GM04503 (cell line): ENCODE measurements around the gene TMBIM1.
A peak's percentile ranks its signal among the peaks of the same experiment; 100 is the strongest.
"Not testable (repeated sequence)": the region's sequence is repeated elsewhere in the genome, so short reads cannot be mapped to it uniquely, and the experiment has no call there.

Experiments
- DNase-seq: peaks from one replicate; pipeline ENCODE4 v3.0.0-alpha.2; 2012; ENCODE audit warnings: low read depth

Gene TMBIM1

DNA sequence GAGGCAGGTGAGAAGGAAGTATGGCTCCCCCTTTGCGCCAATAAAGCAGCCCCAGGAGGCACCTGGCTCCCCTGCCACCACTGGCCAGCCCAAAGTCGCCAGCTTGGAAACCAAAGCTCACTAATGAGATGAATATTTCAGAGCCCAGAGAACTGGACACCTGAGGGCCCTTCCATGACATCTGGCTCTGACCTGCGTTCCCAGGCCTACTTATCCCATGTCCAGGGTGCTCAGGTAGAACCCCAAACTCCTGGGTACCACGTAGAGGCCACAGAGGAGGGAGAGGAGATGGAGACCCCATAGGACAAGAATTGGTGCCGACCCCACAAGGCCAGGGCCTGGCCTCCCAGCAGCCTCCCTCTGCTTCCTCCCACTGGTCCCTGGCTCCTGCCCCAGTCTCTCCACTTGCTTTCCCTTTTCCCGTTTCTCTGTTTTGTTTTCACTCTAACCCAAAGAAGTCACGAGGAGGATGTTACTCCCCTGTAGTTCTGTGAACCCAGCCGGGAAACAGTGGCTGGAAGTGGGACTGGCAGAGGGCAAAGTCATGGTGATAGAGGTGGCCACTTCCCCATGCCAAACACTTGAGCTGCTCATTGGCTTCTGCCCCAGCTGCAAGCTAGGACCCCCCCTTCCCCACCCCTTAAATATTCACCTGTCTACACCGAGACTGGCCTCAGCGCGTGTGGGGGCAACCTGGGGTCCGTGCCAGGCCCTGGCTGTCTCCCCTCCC, 820 bp downstream of the TMBIM1 start:
- no peak for DNase-seq

- no peak for DNase-seq
These were observed 1.7 kb downstream of the TMBIM1 start for GRCh38 chr2:218290316-218291261.

- DNase-seq: peak; percentile 25
These were observed 2.5 kb downstream of the TMBIM1 start for GRCh38 chr2:218289639-218290315.

GRCh38 chr2:218286570-218287459, 5.5 kb downstream of the TMBIM1 start:
- DNase-seq: peak; percentile 89

GRCh38 chr2:218285604-218286003, 6.7 kb downstream of the TMBIM1 start:
- DNase-seq: peak; percentile 49

- peak; percentile 42 for DNase-seq
These were observed 8.0 kb downstream of the TMBIM1 start for GRCh38 chr2:218284106-218284811.

- DNase-seq: no peak
These were observed 9.9 kb downstream of the TMBIM1 start for GRCh38 chr2:218282173-218282991.

DNA sequence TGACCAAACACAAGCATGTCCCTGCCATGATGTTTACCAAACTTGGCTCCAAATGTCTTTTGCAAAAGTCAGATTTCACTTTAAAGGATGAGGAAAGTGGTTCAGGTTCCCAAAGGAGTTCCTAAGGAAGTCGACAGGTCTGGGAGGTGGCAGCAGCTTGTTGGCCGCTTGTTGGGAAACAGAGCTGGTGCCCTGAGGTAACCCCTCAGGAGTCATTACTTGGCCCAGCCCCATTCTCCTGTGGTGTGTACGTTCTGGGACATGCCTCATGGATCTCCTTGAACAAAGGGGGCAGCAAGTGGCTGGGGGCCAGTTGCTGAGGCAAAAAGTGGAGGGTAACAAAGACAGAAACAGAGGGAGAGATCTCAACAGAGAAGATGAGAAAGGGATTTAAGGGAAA, 10.9 kb downstream of the TMBIM1 start:
- no peak for DNase-seq

- DNase-seq: no peak
These were observed 11.9 kb downstream of the TMBIM1 start for GRCh38 chr2:218280260-218280870.

- no peak for DNase-seq
These were observed 13.6 kb downstream of the TMBIM1 start for GRCh38 chr2:218278531-218279360.

- no peak for DNase-seq
These were observed 14.4 kb downstream of the TMBIM1 start for GRCh38 chr2:218277921-218278320.

DNA sequence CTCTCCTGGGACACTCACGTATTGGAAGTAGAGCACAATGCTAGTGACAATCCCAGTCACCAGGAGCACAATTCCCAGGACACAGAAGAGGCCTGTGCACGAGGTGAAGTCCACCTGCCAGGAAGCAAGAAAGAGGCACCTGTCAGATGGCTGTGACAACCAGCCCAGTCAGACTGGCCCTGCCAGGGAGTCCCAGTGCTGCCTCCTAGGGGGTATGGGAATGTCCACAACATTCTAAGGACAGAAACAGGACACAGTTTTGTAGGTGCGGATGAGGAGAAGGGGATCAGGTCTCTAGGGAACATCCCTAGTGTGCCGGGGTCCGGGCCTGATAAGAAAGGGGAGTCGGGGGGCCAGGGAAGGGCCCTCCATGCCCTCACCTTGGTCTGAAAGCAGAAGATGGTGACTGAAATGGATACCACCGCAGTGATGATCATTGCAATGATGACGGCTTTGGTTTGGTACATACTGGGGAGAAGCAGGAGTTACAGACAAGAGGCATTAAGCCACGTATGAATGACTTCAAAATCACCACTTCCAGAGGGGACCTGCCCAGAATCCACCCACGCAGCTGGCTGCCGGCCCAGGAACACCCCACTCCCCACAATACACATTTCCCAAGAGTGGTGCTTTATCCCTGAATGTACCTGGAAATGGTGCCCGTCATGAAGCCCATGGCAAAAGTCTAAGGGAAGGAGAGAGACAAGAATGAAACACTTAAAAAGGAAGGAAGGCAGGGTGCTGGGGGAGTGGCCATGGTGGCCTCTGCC, 15.1 kb downstream of the TMBIM1 start:
- no peak for DNase-seq

- DNase-seq: no peak
These were observed 16.8 kb downstream of the TMBIM1 start for GRCh38 chr2:218275371-218276072.

DNA sequence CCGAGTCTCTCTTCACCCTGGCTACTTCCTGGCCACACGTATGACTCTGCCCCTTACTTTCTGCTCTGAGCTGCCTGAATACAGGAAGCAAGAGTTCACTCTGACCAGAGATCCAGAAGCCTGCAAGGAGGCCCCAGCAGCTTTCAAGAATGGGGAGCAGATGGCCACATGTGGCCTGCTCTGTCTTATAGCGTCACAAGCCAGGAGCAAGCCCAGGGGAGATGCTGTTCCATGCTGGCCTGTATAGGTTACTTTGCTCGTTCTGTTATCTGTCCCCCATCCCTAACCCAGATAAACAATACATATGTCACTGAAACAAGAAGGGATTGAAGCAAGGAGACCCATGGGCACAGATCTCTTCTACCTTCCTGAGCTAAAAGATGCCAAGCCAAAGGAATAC, 17.7 kb downstream of the TMBIM1 start:
- DNase-seq: no peak

GRCh38 chr2:218273908-218274249, 18.4 kb downstream of the TMBIM1 start:
- no peak for DNase-seq

- DNase-seq: not testable (repeated sequence)
These were observed 18.9 kb downstream of the TMBIM1 start for GRCh38 chr2:218273214-218273907.
